Prostate gland (tissue), 2 donors: ENCODE data around the gene ZBTB44. TPM values are rescaled to one million over a fixed set of nuclear protein-coding genes. Genes with fewer than 3 reads are reported as not detected.

Source experiments
- DNase-seq: peaks from one replicate; pipeline ENCODE4 v3.0.0-alpha.2; 2019; ENCODE audit warnings: low spot score
- H3K27ac ChIP-seq, 2 donors: fragments of 200-600 bp; sonication (generic); 2 replicates each; pipeline ENCODE4 v1.5.1; 2017 to 2019
- H3K27me3 ChIP-seq: fragments of 200-600 bp; sonication (generic); replicated peaks from 2 replicates; pipeline ENCODE4 v1.5.1; 2019; ENCODE audit not compliant: insufficient read depth
- H3K36me3 ChIP-seq, 2 donors: fragments of 200-600 bp; sonication (generic); 1 replicate in 1 of 2; 2 replicates in 1 of 2; pipeline versions ENCODE4 v1.5.1 to v1.8.1; 2017 to 2019
- H3K4me1 ChIP-seq: fragments of 200-600 bp; sonication (generic); replicated peaks from 2 replicates; pipeline ENCODE4 v1.5.1; 2019
- H3K4me3 ChIP-seq, 2 donors: fragments of 200-600 bp; sonication (generic); 2 replicates each; pipeline ENCODE4 v1.5.1; 2017 to 2019
- H3K9me3 ChIP-seq: fragments of 200-600 bp; sonication (generic); 2 replicates; pipeline ENCODE4 v1.5.1; 2017
- CTCF ChIP-seq, 4 experiments: fragments of 200-600 bp in 2 of 4; fragments of 450-650 bp in 2 of 4; sonication (generic) in 2 of 4; IDR thresholded peaks; 1 replicate in 3 of 4; 2 replicates in 1 of 4; pipeline ENCODE4 v1.5.1; 2016 to 2019; ENCODE audit warnings: antibody characterized with exemption in 4 of 4, mild to moderate bottlenecking in 2 of 4, moderate library complexity in 2 of 4
- POLR2A ChIP-seq: fragments of 450-650 bp; IDR thresholded peaks from one replicate; pipeline ENCODE4 v1.6.1; 2016; ENCODE audit warnings: antibody characterized with exemption, mild to moderate bottlenecking
- POLR2AphosphoS5 ChIP-seq: sonication (generic); formaldehyde crosslinking; IDR thresholded peaks from one replicate; pipeline ENCODE4 v1.6.1; 2017; ENCODE audit warnings: antibody characterized with exemption
- WGBS: methylation state at CpG from one replicate; pipeline ENCODE4 v1.1.5; 2018; 5-methylcytosine and 5-hydroxymethylcytosine counted together
- intact Hi-C: fragments of 100-400 bp; cut with DNase I; formaldehyde crosslinking; loops from one replicate; pipeline ENCODE4 v1.14.2; 2022
- total RNA-seq, 2 donors: library from RNA; depleted of rRNA; stranded (reverse); fragments of >200 nt; gene quantifications; one replicate each; pipeline ENCODE4 v1.1.0, GENCODE V29; 2016

Gene ZBTB44
- total RNA-seq, 2 donors from 2014 or later: 35.9 to 80.3 TPM

GRCh38 chr11:130278745-130279144, 36.0 kb downstream of the ZBTB44 start:
- WGBS: 97% methylated on average over 1 of the region's 1 CpG
- no peak for DNase-seq
- TF ChIP-seq POLR2AphosphoS5: no peak
- no peak for TF ChIP-seq POLR2A
- TF ChIP-seq CTCF (IDR thresholded peaks at IDR 0.05): no peak
- intact Hi-C loops: no loop called here
- no peak overlapping the region for H3K4me3 ChIP-seq
- no peaks in the 10 kb centered on the region for H3K36me3 ChIP-seq
- H3K27ac ChIP-seq: no peak overlapping the region
- H3K4me1 ChIP-seq: no peaks in the 10 kb centered on the region
- no peaks in the 10 kb centered on the region for H3K9me3 ChIP-seq
- no peaks in the 10 kb centered on the region for H3K27me3 ChIP-seq

DNA sequence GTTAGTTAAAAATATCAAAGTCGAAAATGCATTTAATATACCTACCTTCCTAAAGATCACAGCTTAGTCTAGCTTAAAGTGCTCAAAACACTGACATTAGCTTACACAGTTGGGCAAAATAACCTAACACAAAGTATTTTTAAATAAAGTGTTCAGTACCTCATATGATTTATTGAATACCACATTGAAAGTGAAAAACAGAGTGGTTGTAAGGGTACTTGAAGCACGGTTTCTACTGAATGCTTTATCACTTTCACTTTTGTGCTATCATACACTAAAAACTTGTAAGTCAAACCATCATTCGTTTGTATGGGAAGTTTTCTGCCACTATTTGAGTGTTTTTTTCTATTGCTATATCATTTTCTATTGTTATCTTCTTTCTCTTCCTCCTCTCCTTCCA, 36.6 kb downstream of the ZBTB44 start:
- intact Hi-C loops: no loop called here
- Histone ChIP-seq H3K27me3 (no peaks in the 10 kb centered on the region), H3K27ac (no peak overlapping the region), H3K9me3 (no peaks in the 10 kb centered on the region), H3K4me1 (no peaks in the 10 kb centered on the region), H3K4me3 (no peak overlapping the region), H3K36me3 (no peaks in the 10 kb centered on the region)
- TF ChIP-seq POLR2AphosphoS5 (no peak), CTCF (IDR thresholded peaks at IDR 0.05) (no peak), POLR2A (no peak)
- DNase-seq: no peak
- WGBS: 93% methylated on average over 3 of the region's 3 CpGs

GRCh38 chr11:130272336-130272735, 42.4 kb downstream of the ZBTB44 start:
- intact Hi-C loops: no loop called here
- Histone ChIP-seq H3K27me3 (no peaks in the 10 kb centered on the region), H3K4me3 (no peak overlapping the region), H3K9me3 (no peaks in the 10 kb centered on the region), H3K36me3 (no peaks in the 10 kb centered on the region), H3K27ac (no peak overlapping the region), H3K4me1 (no peaks in the 10 kb centered on the region)
- TF ChIP-seq POLR2A: no peak
- TF ChIP-seq POLR2AphosphoS5: no peak
- no peak for TF ChIP-seq CTCF (IDR thresholded peaks at IDR 0.05)
- no peak for DNase-seq
- WGBS: 80% methylated on average over 2 of the region's 2 CpGs

GRCh38 chr11:130269326-130269943, 45.3 kb downstream of the ZBTB44 start:
- Histone ChIP-seq H3K27me3 (no peaks in the 10 kb centered on the region), H3K27ac (no peak overlapping the region), H3K36me3 (no peaks in the 10 kb centered on the region), H3K4me3 (no peak overlapping the region), H3K9me3 (no peaks in the 10 kb centered on the region), H3K4me1 (no peaks in the 10 kb centered on the region)
- DNase-seq: no peak
- no peak for TF ChIP-seq POLR2A
- TF ChIP-seq POLR2AphosphoS5: no peak
- no peak for TF ChIP-seq CTCF (IDR thresholded peaks at IDR 0.05)
- intact Hi-C loops: no loop called here
- 70% methylated on average over 1 of the region's 1 CpG for WGBS

DNA sequence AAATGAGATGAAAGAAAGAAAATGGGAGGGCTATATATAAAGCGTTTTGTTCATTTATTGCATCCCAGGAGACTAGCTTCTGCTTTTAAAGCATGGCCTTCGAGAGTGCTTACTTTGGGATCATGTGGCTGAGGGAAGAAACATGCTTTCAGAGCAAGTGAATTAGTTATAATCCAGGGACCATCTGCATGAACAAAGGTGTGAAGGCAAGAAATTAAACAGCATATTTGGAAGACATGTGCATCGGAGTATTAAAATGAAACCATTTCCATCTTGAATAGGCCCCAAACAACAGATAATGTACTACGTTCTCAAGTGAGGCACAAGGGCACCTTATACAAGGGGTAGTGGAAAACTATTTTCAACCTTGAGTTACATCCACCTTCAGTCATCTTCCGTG, 51.4 kb downstream of the ZBTB44 start:
- Histone ChIP-seq H3K9me3 (no peaks in the 10 kb centered on the region), H3K4me1 (no peaks in the 10 kb centered on the region), H3K27ac (no peak overlapping the region), H3K27me3 (no peaks in the 10 kb centered on the region), H3K4me3 (no peak overlapping the region), H3K36me3 (no peaks in the 10 kb centered on the region)
- WGBS: 87% methylated on average over 5 of the region's 5 CpGs
- intact Hi-C loops: no loop called here
- TF ChIP-seq POLR2A: no peak
- no peak for TF ChIP-seq CTCF (IDR thresholded peaks at IDR 0.05)
- DNase-seq: no peak
